GM10266 (cell line): ENCODE data around the gene PYHIN1.

Experiments used
- DNase-seq: peaks from one replicate; pipeline ENCODE4 v3.0.0; 2012; ENCODE audit errors: extremely low spot score
- TF ChIP-seq, protein P1 (sequence below): IDR thresholded peaks from 2 replicates; pipeline ENCODE4 v1.5.1; 2012; ENCODE audit warnings: mild to moderate bottlenecking, low read depth; ENCODE audit not compliant: control insufficient read depth, insufficient read depth; ENCODE audit errors: missing control alignments

Gene PYHIN1

DNA sequence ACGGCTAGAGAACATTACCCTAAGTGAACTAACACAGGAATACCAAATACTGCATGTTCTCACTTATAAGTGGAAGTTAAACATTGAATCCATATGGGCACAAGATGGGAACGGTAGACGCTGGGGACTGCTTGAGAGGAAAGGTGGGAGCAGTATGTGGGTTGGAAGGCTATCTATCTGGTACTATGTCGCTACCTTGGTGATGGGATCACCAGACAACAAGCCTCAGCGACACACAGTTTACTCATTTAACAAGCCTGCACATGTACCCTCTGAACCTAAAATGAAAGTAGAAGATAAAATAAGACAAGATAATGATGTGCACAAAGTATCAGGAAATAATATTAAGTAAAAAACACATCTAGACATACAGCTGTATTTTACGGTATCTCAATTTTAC, 819 bp downstream of the PYHIN1 start:
- no peak for DNase-seq
- TF ChIP-seq, protein P1, sequence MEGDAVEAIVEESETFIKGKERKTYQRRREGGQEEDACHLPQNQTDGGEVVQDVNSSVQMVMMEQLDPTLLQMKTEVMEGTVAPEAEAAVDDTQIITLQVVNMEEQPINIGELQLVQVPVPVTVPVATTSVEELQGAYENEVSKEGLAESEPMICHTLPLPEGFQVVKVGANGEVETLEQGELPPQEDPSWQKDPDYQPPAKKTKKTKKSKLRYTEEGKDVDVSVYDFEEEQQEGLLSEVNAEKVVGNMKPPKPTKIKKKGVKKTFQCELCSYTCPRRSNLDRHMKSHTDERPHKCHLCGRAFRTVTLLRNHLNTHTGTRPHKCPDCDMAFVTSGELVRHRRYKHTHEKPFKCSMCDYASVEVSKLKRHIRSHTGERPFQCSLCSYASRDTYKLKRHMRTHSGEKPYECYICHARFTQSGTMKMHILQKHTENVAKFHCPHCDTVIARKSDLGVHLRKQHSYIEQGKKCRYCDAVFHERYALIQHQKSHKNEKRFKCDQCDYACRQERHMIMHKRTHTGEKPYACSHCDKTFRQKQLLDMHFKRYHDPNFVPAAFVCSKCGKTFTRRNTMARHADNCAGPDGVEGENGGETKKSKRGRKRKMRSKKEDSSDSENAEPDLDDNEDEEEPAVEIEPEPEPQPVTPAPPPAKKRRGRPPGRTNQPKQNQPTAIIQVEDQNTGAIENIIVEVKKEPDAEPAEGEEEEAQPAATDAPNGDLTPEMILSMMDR: no peak

DNA sequence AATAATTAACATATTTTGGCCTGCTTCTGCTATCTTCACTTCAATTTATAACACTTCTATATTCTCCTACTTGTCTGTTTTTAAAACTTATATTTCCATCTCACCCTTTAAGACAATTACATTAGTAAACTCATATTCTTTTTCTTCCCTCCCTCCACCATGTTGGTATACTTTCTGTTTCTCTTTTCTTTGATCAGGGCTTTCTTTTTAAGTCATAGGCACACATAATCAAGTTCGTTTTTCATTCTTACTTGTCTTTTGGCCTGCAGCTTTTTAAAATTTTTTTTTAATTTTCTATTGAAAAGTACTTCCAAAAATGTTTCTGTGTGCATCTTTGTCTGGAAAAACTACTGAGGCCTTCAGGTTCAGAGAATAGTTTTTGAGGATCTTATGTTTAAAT, 2.3 kb downstream of the PYHIN1 start:
- peak; percentile 36 for DNase-seq
- TF ChIP-seq, protein P1: no peak

DNA sequence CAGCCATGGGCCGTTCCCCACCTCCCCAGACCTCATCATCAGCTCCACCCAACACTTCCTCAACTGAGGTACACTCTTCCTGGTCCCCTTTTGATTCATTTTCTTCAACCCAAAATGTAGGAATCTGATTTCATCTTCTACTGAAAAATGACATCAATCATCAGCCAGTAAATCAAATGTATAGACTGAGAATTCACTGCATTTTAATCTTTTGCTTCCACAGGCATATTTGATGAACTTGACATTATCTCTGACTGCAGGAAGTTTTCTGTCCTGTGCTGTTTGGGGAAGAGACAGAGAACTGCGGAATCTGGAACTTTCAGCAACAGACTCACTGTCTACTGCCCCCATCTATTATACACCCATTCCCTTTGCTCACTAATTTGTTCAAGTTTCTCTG, 7.8 kb downstream of the PYHIN1 start:
- TF ChIP-seq, protein P1: no peak
- no peak for DNase-seq

DNA sequence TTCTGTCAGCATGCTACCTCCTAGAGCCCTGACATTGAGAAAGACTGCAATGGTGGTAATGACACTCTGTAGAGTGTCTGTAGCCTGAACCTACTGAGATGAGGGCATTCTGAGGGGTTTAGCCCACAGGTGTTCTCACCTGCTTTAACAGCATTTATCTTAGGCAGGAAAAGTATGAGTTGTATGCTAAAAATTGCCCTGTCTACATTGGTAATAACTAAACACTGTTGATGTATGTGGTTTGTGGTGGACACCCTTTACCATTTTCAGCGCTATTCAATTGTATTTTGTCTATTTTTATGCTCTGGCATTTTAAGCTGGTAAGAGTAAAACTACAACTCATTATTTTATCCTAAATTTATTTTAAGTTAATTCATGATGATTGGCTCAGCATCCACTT, 10.0 kb downstream of the PYHIN1 start:
- TF ChIP-seq, protein P1: no peak

DNA sequence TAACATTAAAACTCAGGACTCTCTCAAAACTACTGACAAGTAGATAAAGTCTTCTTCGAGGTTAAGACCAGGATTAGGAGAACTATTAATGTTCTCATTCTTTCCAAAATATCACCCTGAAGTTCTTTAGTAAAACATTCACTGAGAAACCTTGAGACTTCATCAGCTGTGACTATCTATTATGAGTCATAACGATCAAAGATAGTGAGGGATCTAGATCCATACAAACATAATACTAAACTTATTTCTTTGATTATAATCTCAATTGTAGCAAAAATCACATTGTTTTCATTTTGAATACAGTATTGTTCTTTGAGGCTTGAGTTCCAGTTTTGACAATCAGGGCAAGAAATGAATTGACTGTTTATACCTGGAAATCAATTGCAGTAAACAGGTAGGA, 11.1 kb downstream of the PYHIN1 start:
- DNase-seq: no peak
- TF ChIP-seq, protein P1: no peak

More for the DNA sequence above, 10.0 kb downstream of the PYHIN1 start:
- DNase-seq: no peak

DNA sequence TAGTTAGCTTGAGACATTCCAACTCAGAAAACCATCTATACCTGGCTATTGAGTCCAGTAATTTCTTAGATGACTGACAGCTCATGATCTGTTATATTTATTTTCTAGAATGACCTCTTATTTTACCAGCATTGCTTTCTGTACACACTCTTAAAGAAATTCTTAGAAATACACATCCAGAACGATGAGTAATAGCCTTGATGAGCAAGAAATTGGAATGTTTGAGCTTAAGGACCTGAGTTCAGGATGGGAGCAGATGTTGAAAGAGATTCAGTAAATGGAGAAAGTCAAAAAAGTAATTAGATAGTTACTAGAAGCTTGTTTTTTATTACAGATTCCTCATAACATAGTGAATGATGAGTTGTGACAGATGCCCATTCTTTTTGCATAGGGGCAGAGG, 11.7 kb downstream of the PYHIN1 start:
- TF ChIP-seq, protein P1: no peak
- DNase-seq: no peak

DNA sequence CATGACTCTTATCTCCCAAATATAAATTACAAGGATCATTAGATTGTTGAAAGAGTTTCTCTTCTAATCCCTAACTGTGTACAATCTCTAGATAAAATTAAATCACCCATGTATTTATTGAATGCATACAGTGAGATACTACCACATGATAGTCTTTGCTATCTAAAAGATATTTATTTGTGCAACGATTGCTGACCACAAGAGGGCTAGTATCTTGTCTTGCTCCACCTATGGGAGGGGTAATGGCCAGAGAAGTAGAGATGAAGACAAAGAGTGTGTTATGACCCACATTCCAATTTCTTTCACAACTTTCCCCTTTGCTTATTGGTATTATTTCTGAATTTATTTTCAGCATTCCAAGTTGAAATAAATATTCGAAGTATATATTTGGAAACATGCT, 13.7 kb downstream of the PYHIN1 start:
- TF ChIP-seq, protein P1: no peak
- no peak for DNase-seq

DNA sequence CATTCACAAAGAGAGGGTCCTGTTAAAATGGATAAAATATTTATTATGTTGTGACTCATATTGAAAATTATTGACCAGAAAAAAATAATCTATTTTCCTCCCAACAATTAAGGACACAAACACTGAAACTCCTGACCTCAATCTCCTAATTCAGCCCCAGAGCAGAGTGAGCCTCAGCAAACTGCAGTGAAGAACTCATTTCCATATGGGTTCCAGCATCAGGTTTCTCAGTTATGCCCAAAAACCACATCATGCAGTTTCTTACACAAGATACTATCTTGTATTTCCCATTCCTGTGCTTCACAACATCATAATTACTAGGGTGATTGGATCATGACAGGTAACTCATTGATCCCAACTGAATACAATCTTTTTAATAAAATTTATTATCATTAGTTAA, 15.4 kb downstream of the PYHIN1 start:
- DNase-seq: no peak
- TF ChIP-seq, protein P1: no peak
